ENCODE data around the gene SLC10A7. TPM values are rescaled to one million over a fixed set of nuclear protein-coding genes. Genes with fewer than 3 reads are reported as not detected.
A peak's percentile ranks its signal among the peaks of the same experiment; 100 is the strongest.

Gene SLC10A7
- total and polyA plus RNA-seq, 2 of the 13 experiments (the other 11 are each of a cell fraction or from before 2014, with no cell fraction given) = 18.5 to 18.8 TPM

GRCh38 chr4:146520896-146521540 is 722 bp downstream of the SLC10A7 start (continued):
- TF ChIP-seq TGIF2 (CRISPR knock-in tag; IDR thresholded peaks at IDR 0.05) (peak; percentile 17; the same call in 1 of the 2 replicates), HNRNPUL1 (IDR thresholded peaks at IDR 0.05; ENCODE audit: low read depth, low read length) (no peak), ZNF138 (CRISPR knock-in tag; IDR thresholded peaks at IDR 0.05; ENCODE audit: low read depth) (no peak), MAFK (conservative IDR thresholded peaks at IDR 0.05 in 1 of 2, IDR thresholded peaks at IDR 0.05 in 1 of 2; ENCODE audit: low read length in 2 of 2) (no peak), ZNF792 (CRISPR knock-in tag; IDR thresholded peaks at IDR 0.05) (no peak)

GRCh38 chr4:146514651-146515357 is 6.9 kb downstream of the SLC10A7 start:
- Histone ChIP-seq H3K4me2 (ENCODE audit: low read depth, low read length) (no peak overlapping the region), H3K27me3 (ENCODE audit: control insufficient read depth in 1 of 2, insufficient read depth in 2 of 2, low read length in 2 of 2) (no peaks in the 10 kb centered on the region), H3K36me3 (replicated peaks in 1 of 2; ENCODE audit: control insufficient read depth in 1 of 2, insufficient read depth in 2 of 2, low read length in 2 of 2) (peaks cover 3 to 6% of the 10 kb centered on the region in 2 experiments; a peak in 4 of 5 replicates), H3K9me3 (ENCODE audit: low read length) (no peaks in the 10 kb centered on the region), H3K4me1 (ENCODE audit: insufficient read depth, low read length) (peaks cover 6% of the 10 kb centered on the region), H4K20me1 (ENCODE audit: insufficient read depth, low read length) (no peaks in the 10 kb centered on the region), H3K27ac (ENCODE audit: extremely low read length, insufficient read depth, low read length) (no peak overlapping the region), H3K9ac (ENCODE audit: insufficient read depth, low read depth, low read length) (no peak overlapping the region), H2AFZ (ENCODE audit: low read length) (no peak overlapping the region), H3K4me3 (replicated peaks in 1 of 3; ENCODE audit: insufficient read depth in 1 of 3, low read depth in 2 of 3, low read length in 3 of 3) (no peak overlapping the region), H3K79me2 (ENCODE audit: insufficient read depth, low read length) (peaks cover 10% of the 10 kb centered on the region)
- 94% methylated on average over 7 of the region's 7 CpGs for whole genome bisulfite sequencing (ENCODE audit: low lambda C conversion rate)
- no peak for ATAC-seq
- ChIA-PET POLR2A (no interaction called here), CTCF (ENCODE audit: low intra/inter-chr PET ratio, low total read pairs) (no interaction called here)
- in situ Hi-C loops (cut with HindIII; ENCODE audit: extremely low pct_ligation_motif_present, low pct_unique_long_range_greater_than_20kb) (no loop called here), intact Hi-C loops (cut with micrococcal nuclease; ENCODE audit: unreplicated experiment) (no loop called here)
- FAIRE-seq = no peak
- DNase-seq (ENCODE audit: low spot score) = no peak
- TF ChIP-seq SALL2 (CRISPR knock-in tag; IDR thresholded peaks at IDR 0.05) (no peak), MYNN (CRISPR knock-in tag; IDR thresholded peaks at IDR 0.05; ENCODE audit: low read depth) (no peak), TOE1 (CRISPR knock-in tag; IDR thresholded peaks at IDR 0.05) (no peak), ZNF766 (CRISPR knock-in tag; IDR thresholded peaks at IDR 0.05; ENCODE audit: borderline replicate concordance) (no peak), FOXJ3 (CRISPR knock-in tag; IDR thresholded peaks at IDR 0.05; ENCODE audit: borderline replicate concordance) (no peak), RFX1 (IDR thresholded peaks at IDR 0.05) (no peak), TBP (CRISPR knock-in tag; IDR thresholded peaks at IDR 0.05) (no peak), MBNL3 (CRISPR knock-in tag; conservative IDR thresholded peaks at IDR 0.05) (no peak)
- no TSS peak for BruUV-seq (replicated peaks)

All from HepG2 (cell line).